ENCODE results near the gene TCEA3.

DNA sequence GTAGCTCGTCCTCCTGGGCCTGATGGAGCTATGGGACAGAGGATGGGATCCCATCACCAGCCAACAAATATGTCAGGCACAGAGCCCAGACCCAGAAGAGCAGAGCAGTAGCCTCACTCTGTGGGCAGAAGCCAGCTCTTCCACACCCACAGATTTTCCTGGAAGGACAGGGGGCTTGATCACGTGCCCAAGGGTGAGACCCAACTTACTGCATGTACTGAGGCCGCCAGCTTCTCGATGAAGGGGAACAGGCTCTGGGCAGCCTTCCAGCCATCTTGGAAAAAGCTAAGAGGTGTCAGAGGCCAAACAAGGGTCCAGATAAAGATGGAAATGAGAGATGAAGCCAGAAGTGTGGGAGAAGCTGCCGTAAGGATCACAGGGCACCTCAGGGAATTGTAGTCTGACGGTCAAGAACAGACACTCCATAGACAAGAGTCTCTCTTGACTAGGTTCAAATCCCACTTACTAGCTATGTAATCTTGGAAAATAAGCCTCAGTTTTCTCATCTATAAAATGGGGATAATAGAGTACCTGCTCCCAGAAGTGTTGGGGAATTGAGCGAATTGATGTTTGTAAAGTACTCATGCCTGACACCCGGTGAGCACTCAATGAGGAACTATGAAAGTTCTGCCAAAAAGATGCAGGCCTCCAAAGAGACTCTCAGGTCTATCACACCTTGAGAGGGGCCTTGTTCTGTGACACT, 17.0 kb upstream of the TCEA3 start:
- TF ChIP-seq EZH2 (IDR thresholded peaks at IDR 0.05): no peak
- no peak for TF ChIP-seq POLR2AphosphoS5 (IDR thresholded peaks at IDR 0.05; ENCODE audit: borderline replicate concordance, low read depth, low read length)

Data from SK-N-MC (cell line).